Central memory CD8-positive, alpha-beta T cell (primary cell): Measurements from ENCODE around the gene FRMPD3.

Experiments used
- ATAC-seq: fragments of 150-1000 bp; cut with Tn5 transposase; replicated peaks from 2 replicates; pipeline ENCODE4 v1.10.0; 2022; ENCODE audit warnings: mild to moderate bottlenecking, moderate FRiP score, moderate number of reproducible peaks; ENCODE audit not compliant: poor library complexity, severe bottlenecking; ENCODE audit errors: extremely low read depth
- DNase-seq, 2 donors: peaks; one replicate each; pipeline ENCODE4 v3.0.0; 2021; ENCODE audit warnings: low spot score in 2 of 2
- H3K27ac Mint-ChIP-seq: one replicate; pipeline ENCODE4 v1.8.0; 2022; ENCODE audit warnings: low read depth, mild to moderate bottlenecking, moderate library complexity, mixed read lengths
- H3K27me3 Mint-ChIP-seq: one replicate; pipeline ENCODE4 v1.8.0; 2022; ENCODE audit warnings: mixed read lengths
- H3K36me3 Mint-ChIP-seq: one replicate; pipeline ENCODE4 v1.8.0; 2022; ENCODE audit warnings: mild to moderate bottlenecking, moderate library complexity, mixed read lengths; ENCODE audit not compliant: insufficient read depth
- H3K4me1 Mint-ChIP-seq: one replicate; pipeline ENCODE4 v1.8.0; 2022; ENCODE audit warnings: mixed read lengths
- H3K4me3 Mint-ChIP-seq: one replicate; pipeline ENCODE4 v1.8.0; 2022; ENCODE audit warnings: mild to moderate bottlenecking, moderate library complexity, mixed read lengths
- H3K9me3 Mint-ChIP-seq: one replicate; pipeline ENCODE4 v1.8.0; 2022; ENCODE audit warnings: mixed read lengths

FRMPD3 gene

DNA sequence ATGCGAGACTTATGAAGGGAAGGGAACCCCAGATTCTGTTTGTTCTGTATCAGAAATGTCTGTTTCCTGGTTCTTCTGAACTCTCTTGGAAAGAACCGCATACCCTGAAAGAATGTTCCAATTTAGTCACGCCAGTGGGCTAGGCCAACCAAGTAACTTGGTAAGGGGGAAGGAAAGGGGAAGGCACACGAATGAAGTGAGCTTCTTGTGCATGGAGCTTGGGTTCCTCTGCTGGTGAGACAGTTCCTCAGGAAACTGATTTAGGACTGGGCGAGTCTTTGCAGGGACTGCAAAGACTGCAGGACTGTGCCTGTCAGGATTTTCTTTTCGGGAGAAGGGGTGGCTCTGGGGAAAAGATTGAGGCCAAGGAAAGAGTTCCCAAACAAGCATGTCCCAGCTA lies 35.6 kb downstream of the FRMPD3 start:
- H3K27ac Mint-ChIP-seq: no peak overlapping the region
- H3K4me1 Mint-ChIP-seq: peaks cover 25% of the 10 kb centered on the region
- H3K36me3 Mint-ChIP-seq: peaks cover 3% of the 10 kb centered on the region
- H3K27me3 Mint-ChIP-seq: no peaks in the 10 kb centered on the region
- no peak for ATAC-seq
- no peaks in the 10 kb centered on the region for H3K9me3 Mint-ChIP-seq
- DNase-seq: no peak
- no peak overlapping the region for H3K4me3 Mint-ChIP-seq

DNA sequence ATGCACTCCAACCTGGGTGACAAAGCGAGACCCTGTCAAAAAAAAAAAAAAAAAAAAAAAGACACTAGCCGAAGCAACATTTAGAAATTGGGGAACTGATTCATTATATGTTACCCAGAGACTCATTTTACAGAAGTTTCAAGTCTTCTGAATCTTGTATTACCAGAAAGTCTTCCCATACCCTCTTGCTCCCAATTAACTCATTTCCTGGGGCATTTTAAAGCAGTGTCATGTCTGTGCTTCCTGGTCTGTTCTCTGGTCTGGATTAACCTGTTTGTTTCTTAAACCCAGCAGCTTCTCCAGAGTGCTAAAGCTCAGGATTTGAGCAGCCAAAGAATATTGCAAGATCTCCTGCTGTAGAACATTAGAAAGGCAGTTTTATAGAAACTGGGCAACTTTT lies 43.7 kb downstream of the FRMPD3 start:
- DNase-seq (no peak), ATAC-seq (no peak)
- Mint-ChIP-seq H3K9me3 (no peaks in the 10 kb centered on the region), H3K27me3 (no peaks in the 10 kb centered on the region), H3K27ac (no peak overlapping the region), H3K4me1 (peaks cover 8% of the 10 kb centered on the region), H3K36me3 (peaks cover under 1% of the 10 kb centered on the region), H3K4me3 (no peak overlapping the region)

DNA sequence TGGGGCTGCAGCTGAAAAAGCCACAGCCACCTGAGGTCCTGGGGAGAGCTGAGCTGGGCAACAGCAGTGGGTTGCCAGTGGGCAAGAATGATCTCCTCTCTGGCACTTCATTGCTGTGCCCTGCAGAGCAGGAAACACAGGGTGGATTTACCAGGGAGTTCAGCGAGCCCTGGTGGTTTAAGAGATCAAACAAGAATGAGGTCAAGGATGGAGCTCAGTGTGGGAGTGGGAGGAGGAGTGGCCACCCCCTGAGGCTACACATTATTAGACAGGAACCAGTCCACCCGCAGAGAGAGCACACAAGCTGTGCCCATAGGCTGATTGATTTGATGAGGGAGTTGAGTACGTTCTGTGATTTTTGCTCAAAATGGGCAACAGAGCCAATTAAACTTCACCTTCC lies 47.3 kb downstream of the FRMPD3 start:
- Mint-ChIP-seq H3K4me1 (peaks cover 6% of the 10 kb centered on the region), H3K36me3 (peaks cover 1% of the 10 kb centered on the region), H3K4me3 (no peak overlapping the region), H3K27ac (no peak overlapping the region), H3K9me3 (no peaks in the 10 kb centered on the region), H3K27me3 (no peaks in the 10 kb centered on the region)
- DNase-seq (no peak), ATAC-seq (no peak)
